Stimulated activated naive CD8-positive, alpha-beta T cell treated with anti-CD3 and anti-CD28 coated beads, Interleukin-15, amount 100 ng/mL, for 72 hours (primary cell): ENCODE data around the gene SH3PXD2A.

ENCODE experiments used
- ATAC-seq: fragments of 150-1000 bp; cut with Tn5 transposase; 2 replicates; pipeline ENCODE4 v1.10.0; 2021; ENCODE audit warnings: mild to moderate bottlenecking, moderate library complexity
- DNase-seq, 2 donors: peaks; one replicate each; pipeline ENCODE4 v3.0.0; 2021 to 2022
- H3K27ac Mint-ChIP-seq, 2 donors: one replicate each; pipeline ENCODE4 v1.8.0; 2022; ENCODE audit warnings: mild to moderate bottlenecking in 2 of 2, mixed read lengths in 2 of 2, moderate library complexity in 2 of 2
- H3K27me3 Mint-ChIP-seq: one replicate; pipeline ENCODE4 v1.8.0; 2022; ENCODE audit warnings: mixed read lengths
- H3K4me1 Mint-ChIP-seq: one replicate; pipeline ENCODE4 v1.8.0; 2022; ENCODE audit warnings: mild to moderate bottlenecking, mixed read lengths
- H3K4me3 Mint-ChIP-seq, 2 donors: one replicate each; pipeline ENCODE4 v1.8.0; 2022; ENCODE audit warnings: mild to moderate bottlenecking in 2 of 2, mixed read lengths in 2 of 2, moderate library complexity in 1 of 2
- H3K9me3 Mint-ChIP-seq, 2 donors: one replicate each; pipeline ENCODE4 v1.8.0; 2022; ENCODE audit warnings: mixed read lengths in 2 of 2

SH3PXD2A gene

DNA sequence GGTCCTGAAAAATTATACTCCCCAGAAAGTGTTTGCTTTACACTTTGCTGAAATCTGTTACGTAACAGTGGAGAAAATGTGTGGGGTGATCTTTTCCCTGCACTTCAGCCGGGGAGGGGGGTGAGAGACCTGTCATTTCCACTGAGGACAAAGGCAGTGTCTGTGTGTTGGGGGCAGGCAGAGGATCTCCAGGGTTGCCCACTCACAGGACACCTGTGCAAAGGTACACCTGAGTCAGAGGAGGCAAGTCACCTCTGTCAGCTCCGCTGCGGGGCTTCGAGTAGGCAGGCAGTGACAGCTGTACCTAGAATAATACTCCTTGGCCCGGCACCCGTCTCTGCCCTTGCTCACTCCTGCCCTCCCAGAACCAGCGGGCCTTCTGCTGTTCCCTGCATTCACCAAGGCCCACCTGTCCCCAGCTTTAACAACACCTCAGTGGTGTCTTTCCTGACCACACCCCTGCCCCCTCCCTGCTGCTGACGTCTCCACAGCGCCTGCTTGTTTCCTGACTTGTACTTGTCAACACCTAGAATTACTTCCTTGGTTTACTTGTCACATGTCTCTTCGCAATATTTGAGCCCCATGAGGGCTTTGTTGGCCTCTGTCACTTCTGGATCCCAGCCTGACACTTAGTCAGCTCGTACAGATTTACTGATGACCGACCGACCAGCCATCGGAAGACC, 202.6 kb downstream of the SH3PXD2A start:
- Mint-ChIP-seq H3K4me3 (no peak overlapping the region), H3K4me1 (no peaks in the 10 kb centered on the region), H3K9me3 (peaks cover 0 to 7% of the 10 kb centered on the region in 2 donors), H3K27me3 (no peaks in the 10 kb centered on the region), H3K27ac (no peak overlapping the region)
- ATAC-seq (no peak), DNase-seq (no peak)

DNA sequence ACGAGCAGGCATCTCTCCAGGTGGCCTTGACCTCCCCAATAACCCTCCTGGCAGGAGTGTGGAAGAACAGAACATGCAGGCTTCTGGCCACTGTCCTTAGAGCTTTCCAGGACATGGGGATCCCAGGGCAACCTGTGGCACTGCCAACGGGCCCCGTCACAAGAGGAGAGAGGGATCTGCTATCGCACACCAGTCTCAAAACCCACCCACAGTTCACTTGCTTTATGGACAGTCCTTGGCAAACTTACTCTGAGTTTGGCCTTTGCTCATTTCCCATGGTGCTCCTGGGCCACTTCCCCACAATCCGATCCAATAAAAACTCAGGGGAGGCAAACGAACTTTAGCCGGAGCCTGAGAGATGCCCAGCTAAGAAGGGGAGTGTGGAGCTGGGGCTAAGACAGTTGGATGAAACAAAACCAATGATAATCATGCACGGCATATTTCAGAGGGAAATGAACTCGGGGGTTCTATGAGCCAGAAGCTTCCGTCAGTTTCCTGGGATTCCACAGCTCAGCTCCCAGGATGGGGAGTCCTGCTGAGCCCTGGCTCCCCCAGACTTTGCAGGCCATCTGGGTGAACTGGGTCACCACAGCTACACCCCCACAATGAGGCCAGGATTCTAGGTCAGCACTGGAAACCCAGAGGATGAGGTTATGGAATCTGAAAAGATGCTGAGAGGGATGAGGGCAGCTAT, 203.4 kb downstream of the SH3PXD2A start:
- H3K4me3 Mint-ChIP-seq, result no peak overlapping the region
- no peaks in the 10 kb centered on the region for H3K27me3 Mint-ChIP-seq
- no peak overlapping the region for H3K27ac Mint-ChIP-seq
- no peaks in the 10 kb centered on the region for H3K9me3 Mint-ChIP-seq
- no peak for ATAC-seq
- H3K4me1 Mint-ChIP-seq, result no peaks in the 10 kb centered on the region
- no peak for DNase-seq

DNA sequence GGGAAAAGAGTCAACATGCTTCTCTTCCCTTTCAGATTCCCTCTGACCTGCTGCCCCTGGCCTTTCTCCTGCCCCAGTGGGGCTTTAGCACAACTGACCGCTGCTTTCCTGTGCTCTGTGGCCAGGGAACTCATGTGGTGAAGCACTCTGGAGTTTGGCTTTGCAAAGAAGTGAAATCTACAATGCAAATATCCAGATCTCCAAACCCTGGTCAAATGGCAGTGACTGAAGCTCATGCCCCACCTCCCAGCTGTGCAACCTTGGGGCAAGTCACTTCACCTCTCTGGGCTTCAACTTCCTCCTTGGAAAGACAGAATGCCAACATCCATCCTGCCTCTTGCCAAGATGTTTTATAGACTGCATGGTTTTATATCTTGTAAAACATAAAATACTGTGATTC, 204.0 kb downstream of the SH3PXD2A start:
- no peak for DNase-seq
- Mint-ChIP-seq H3K4me3 (no peak overlapping the region), H3K9me3 (no peaks in the 10 kb centered on the region), H3K27ac (no peak overlapping the region), H3K27me3 (no peaks in the 10 kb centered on the region), H3K4me1 (no peaks in the 10 kb centered on the region)
- ATAC-seq, result no peak

DNA sequence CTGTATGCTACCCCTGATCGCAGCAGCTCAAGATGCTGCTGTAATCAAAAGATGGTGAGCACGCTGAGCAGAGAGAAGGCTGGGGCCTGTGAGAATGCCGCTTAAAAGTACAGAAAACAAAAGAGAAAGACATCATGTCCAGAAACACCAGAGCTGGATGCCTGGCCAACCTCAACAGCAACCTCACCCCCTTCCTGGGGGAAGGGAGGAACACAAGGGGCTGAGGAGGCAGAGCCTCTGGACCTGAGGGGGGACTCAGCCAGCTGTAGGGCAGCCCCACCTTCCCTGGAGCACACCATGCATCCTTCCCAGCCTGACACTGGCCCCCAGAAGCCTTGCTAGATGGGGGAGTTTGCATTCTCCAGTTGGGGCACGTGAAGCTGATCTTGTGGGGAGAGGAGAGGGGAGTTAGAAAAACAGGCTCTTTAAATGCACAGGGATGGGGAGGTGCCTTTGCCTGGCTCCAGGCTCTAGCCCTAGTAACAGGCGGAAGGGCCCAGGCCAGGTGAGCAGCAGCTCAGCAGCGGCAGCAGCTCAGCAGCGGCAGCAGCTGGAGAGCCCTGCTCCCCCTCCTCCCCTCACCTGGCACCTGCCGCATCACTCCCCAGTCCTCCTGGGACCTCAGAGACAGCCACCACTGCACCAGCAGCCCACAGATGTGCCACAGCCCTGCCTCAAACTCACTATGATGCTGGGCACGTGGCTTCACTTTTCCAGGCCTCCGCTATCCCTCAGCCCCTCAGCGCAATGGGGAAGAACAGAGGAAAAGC, 205.5 kb downstream of the SH3PXD2A start:
- DNase-seq (no peak), ATAC-seq (no peak)
- H3K27me3 Mint-ChIP-seq, result peaks cover 5% of the 10 kb centered on the region
- H3K27ac Mint-ChIP-seq, result no peak overlapping the region
- H3K4me3 Mint-ChIP-seq, result no peak overlapping the region
- H3K9me3 Mint-ChIP-seq, result no peaks in the 10 kb centered on the region
- no peaks in the 10 kb centered on the region for H3K4me1 Mint-ChIP-seq

DNA sequence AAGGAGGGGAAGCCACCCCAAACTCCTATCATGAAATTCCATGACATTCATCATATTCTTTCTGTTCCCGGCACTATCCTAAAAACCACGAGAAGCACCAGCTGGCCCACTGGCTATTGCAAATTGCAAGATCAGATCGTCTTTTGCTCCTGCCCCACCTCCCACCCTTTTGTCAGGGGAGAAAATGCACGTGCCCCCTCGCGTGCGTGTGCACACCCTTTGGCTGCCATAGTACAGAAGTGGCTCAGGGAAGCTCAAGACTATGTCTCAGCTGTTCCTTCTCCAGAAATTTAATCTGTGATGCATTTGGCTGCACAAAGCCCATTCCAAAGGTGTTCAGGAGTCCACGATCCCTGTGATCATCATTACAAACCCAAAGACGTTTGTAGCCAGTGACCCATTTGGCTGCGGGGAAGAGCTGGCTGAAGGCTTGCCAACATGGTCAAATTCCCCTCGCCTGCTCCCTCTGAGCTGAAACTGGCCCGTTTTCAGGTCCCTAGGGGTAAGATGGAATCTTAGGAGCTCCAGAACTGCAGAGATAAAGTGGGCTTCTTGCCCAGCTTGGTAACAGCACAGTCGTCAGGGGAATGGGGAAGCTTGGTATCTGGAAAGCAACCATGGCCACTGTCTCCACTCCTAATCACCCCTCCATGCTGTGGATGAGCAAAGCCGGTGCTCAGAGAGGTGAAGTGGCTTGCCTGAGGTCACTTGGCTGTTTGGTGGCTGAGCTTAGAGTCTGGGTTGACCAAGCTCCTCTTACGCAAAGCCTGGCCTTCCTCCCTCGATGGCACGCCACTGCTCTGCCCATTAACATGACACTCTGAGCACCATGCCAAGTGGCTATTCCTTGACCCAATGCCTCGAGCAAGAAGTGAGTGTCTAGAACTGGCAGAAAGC, 206.5 kb downstream of the SH3PXD2A start:
- DNase-seq, result no peak
- no peak for ATAC-seq
- Mint-ChIP-seq H3K4me1 (no peaks in the 10 kb centered on the region), H3K27me3 (peaks cover 6% of the 10 kb centered on the region), H3K27ac (no peak overlapping the region), H3K4me3 (no peak overlapping the region), H3K9me3 (no peaks in the 10 kb centered on the region)

DNA sequence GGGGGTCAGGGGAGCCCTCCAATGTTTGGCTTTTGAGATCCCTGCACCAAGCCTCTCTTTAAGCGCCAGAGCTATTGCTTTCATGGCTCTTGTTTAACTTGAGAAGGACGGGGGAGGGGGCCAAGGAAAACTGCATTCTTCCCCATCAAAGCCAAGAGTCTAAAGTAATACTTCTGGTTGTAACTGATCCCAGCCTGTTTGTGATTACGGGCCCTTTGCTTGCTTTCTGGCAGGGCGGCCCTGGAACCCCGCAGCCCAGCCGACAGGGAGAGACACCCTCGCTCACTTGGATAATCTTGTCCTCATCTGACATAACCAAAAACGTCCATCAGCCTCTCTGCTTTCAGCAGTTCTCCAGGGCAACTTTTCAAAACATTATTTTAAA, 207.1 kb downstream of the SH3PXD2A start:
- H3K4me1 Mint-ChIP-seq, result no peaks in the 10 kb centered on the region
- H3K9me3 Mint-ChIP-seq, result no peaks in the 10 kb centered on the region
- DNase-seq, result no peak
- H3K4me3 Mint-ChIP-seq, result no peak overlapping the region
- no peak for ATAC-seq
- peaks cover 6% of the 10 kb centered on the region for H3K27me3 Mint-ChIP-seq
- H3K27ac Mint-ChIP-seq, result no peak overlapping the region

DNA sequence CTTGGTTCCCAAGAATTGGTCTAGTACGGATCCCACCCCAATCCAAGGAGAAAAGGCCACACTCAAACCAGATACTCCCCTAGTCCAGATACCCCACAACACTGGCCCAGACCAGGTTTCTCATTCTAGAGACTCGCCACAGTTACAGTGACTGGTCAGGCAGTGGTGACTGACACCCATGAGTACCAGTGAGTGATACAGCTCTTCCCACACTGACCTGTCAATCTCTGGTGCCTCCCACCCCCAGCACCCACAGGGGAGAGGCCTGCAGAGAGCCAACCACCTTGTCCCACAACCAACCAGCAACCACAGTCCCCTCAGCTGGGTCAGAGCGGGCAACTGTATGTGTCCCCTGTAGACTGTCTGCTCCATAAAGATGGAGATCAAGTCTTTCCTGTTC, 209.1 kb downstream of the SH3PXD2A start:
- H3K4me1 Mint-ChIP-seq, result no peaks in the 10 kb centered on the region
- no peak overlapping the region for H3K4me3 Mint-ChIP-seq
- H3K27ac Mint-ChIP-seq, result no peak overlapping the region
- H3K27me3 Mint-ChIP-seq, result peaks cover 6% of the 10 kb centered on the region
- no peaks in the 10 kb centered on the region for H3K9me3 Mint-ChIP-seq
- ATAC-seq (no peak), DNase-seq (no peak)

DNA sequence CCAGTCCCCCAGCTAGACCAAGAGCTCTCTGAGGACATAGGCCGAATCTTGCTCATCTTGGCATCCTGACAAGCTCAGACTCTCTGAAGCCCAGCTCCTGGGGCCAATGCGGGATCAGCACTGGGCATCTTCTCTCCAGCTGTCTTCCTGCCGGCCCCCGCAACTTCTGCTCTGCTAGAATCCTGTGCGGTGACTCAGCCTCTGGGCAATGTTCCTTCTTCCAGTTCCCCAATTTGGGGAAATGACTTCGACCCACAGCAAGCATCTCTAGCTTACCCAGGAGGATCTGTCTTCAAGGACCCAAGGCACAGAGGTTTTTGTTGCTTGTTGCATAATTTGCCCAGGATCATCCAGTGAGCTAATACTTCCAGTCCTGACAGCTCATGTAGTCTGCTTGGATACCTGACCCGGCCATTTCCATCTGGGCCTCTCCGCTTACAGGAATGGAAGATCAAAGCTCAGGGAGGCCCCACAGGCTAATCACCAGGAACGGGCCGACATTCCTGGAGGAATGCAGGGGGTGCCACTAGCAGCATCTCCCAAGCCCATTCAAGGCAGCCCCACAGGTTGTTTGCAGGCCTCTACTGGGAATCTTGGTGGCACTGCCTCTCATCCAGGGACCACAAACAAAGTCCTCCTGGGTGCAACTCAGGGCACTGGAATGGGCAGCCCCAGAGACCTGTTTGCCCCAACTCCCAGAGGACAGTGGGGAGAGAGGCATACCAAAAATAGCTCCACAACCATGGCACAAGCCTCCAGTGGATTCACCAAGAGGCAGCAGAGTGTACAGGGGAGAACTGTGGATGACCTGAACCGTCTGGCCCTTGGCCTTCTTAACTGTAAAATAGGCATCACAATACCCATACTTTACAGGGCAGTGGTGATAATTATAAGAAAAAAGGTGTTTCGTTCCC, 210.0 kb downstream of the SH3PXD2A start:
- ATAC-seq, result no peak

DNA sequence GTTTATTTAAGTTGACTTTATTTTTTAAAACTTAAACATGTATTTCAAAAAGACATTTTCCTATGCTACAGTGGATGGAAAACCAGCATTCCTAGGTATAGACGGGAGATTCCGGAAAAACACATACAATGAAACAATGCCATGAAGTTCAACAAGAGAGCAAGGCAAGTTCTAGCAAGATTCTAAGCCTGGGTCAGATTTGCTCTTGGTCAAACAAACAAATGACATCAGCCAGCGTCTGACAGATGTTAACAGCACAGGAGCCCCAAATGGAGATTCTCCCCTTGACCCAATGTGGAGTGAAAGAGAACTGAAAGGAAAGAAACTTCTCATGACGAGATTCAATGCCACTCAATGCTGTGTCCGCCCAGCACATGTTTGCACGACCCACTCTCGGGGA, 212.0 kb downstream of the SH3PXD2A start:
- Mint-ChIP-seq H3K4me3 (no peak overlapping the region), H3K4me1 (no peaks in the 10 kb centered on the region), H3K27me3 (peaks cover 6% of the 10 kb centered on the region), H3K9me3 (no peaks in the 10 kb centered on the region), H3K27ac (peak overlapping the region in 1 of 2 donors; percentile 95)
- no peak for ATAC-seq
- DNase-seq, result no peak

More for the DNA sequence above, 210.0 kb downstream of the SH3PXD2A start:
- no peaks in the 10 kb centered on the region for H3K9me3 Mint-ChIP-seq
- H3K27ac Mint-ChIP-seq, result no peak overlapping the region
- H3K4me3 Mint-ChIP-seq, result no peak overlapping the region
- H3K27me3 Mint-ChIP-seq, result peaks cover 6% of the 10 kb centered on the region
- no peak for DNase-seq
- H3K4me1 Mint-ChIP-seq, result no peaks in the 10 kb centered on the region

DNA sequence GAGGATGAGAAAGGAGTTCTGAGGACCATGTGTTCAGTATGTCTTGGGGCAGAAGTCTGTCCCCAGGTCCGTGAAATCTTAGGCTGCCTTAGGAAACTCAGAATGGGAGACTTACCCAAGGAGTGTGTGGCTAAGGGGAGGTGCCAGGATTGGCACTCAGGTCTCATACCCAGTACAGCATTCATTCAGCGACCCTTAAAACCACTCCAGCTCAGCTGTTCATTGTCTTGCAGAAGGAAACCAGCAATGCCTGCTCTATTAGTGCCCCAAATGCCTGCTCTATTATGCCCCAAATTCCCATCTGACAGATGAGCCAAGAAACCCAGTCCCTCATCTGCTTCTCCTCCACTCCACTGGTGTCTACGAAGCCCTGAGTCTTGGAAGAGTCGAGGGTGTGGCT, 214.1 kb downstream of the SH3PXD2A start:
- H3K4me1 Mint-ChIP-seq, result no peaks in the 10 kb centered on the region
- no peak overlapping the region for H3K27ac Mint-ChIP-seq
- DNase-seq (no peak), ATAC-seq (no peak)
- H3K9me3 Mint-ChIP-seq, result no peaks in the 10 kb centered on the region
- peaks cover 6% of the 10 kb centered on the region for H3K27me3 Mint-ChIP-seq
- no peak overlapping the region for H3K4me3 Mint-ChIP-seq

DNA sequence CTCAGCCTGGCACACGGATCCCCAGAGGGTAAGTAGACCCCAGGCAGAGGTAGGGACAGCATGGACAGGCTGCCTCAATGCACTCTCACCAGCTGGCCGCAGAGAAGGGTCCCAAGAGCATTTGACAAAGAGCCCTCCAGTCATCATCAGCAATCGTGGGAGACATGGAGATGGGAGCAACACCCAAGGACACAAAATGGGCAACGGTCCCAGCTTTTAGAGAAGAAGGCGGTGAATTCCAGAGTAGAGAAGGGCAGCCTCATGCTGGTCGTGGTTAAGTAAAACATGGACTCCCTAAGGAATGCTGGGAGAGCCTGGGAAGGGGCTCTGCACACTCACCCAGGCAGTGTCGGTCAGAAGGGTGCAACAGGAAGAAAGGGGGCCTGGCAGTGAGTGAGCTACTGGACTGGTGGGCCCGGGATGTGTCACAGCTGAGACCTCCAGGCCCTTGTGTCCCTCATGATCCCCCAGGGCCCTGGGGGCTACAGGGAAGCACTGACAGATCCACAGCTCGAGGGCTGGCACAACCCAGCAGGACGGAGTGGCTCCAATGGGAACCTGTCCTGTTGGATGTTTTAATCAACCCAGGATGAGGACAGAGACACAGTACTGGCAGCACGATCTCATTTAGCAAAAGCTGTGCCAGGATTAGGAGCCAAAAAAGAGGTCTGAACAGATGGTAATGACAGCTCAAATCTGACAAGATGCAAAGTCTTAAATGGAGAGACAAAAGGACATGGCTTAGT, 214.8 kb downstream of the SH3PXD2A start:
- H3K27me3 Mint-ChIP-seq, result peaks cover 6% of the 10 kb centered on the region
- ATAC-seq (no peak), DNase-seq (no peak)
- no peak overlapping the region for H3K4me3 Mint-ChIP-seq
- no peaks in the 10 kb centered on the region for H3K4me1 Mint-ChIP-seq
- no peak overlapping the region for H3K27ac Mint-ChIP-seq
- H3K9me3 Mint-ChIP-seq, result no peaks in the 10 kb centered on the region

DNA sequence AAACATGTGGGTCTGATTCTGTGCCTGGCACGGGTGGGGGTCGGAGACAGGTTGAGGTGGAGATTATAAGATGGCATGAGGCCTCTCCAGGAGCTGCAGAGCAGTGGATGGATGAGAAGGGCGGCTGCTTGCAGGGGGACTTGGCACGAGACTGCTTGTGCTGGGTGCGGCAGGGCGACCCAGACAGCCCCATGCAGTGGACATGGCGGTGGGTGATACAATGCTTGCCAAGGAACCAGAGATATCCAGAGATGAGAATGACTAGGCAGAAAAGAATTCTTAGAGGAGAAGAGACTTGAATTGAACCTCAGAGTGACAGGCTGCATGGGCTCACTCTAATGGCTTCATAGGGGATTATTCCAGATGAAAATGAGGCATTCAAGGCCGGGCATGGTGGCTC, 216.4 kb downstream of the SH3PXD2A start:
- Mint-ChIP-seq H3K4me3 (no peak overlapping the region), H3K4me1 (peaks cover 5% of the 10 kb centered on the region), H3K27me3 (no peaks in the 10 kb centered on the region), H3K9me3 (no peaks in the 10 kb centered on the region), H3K27ac (peak overlapping the region in 1 of 2 donors; percentile 56)
- DNase-seq (no peak), ATAC-seq (no peak)

DNA sequence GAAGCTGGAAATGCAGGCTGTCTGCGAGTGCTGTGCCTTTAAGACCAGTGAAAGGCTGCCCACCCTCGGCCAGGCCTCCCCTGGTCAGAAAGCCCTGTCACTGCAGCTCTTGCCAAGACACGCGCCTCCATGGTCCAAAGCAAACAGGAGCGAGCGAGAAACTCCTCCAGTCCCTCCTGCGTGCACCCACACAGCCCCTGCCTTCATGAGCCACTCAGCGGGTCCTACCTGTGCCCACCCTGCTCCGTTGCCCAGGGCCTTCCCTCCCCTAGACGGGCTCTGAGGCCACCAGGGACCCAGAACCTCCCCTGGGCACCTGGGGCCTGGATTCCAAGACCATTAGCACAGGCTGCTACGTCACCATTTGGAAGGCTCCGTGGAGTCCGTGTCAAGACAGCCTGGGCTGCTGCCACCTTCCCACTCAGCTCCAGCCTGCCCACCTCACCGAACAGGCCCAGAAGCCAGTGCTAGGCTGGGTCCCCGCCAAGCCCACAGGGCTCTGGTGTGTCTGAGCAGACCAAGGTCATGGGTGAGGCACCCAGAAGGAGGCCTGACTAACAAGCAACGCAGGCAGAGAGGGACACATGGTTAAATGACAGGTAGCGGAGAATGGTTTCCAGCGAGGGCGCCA, 217.3 kb downstream of the SH3PXD2A start:
- ATAC-seq (no peak), DNase-seq (no peak)
- no peak overlapping the region for H3K4me3 Mint-ChIP-seq
- H3K27ac Mint-ChIP-seq, result no peak overlapping the region
- H3K4me1 Mint-ChIP-seq, result peaks cover 5% of the 10 kb centered on the region
- no peaks in the 10 kb centered on the region for H3K27me3 Mint-ChIP-seq
- H3K9me3 Mint-ChIP-seq, result no peaks in the 10 kb centered on the region

DNA sequence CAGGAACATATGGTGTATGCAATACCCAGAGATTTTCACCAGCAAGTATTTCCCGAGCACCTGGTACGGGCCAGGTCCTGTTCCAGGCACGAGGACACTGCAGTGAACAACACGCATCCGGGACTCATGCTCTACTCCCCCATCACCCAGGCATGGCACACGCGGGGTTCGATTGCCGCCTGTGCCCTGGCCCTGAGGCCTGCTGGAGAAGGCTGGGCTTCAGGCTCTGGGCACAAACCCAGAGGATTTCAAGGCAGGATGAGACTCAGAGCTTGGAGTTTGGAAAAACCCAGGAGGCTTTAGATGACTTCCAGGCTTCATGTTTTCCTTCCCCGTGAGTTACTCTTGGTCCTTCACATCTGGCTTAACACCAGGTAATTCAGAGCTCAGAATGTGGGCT, 218.4 kb downstream of the SH3PXD2A start:
- no peak for DNase-seq
- Mint-ChIP-seq H3K9me3 (no peaks in the 10 kb centered on the region), H3K4me3 (no peak overlapping the region), H3K27ac (peak overlapping the region in 1 of 2 donors; percentile 64), H3K27me3 (no peaks in the 10 kb centered on the region), H3K4me1 (peaks cover 10% of the 10 kb centered on the region)
- ATAC-seq, result no peak
